Measurements from ENCODE around the gene DNAAF3.

DNAAF3 gene

DNA sequence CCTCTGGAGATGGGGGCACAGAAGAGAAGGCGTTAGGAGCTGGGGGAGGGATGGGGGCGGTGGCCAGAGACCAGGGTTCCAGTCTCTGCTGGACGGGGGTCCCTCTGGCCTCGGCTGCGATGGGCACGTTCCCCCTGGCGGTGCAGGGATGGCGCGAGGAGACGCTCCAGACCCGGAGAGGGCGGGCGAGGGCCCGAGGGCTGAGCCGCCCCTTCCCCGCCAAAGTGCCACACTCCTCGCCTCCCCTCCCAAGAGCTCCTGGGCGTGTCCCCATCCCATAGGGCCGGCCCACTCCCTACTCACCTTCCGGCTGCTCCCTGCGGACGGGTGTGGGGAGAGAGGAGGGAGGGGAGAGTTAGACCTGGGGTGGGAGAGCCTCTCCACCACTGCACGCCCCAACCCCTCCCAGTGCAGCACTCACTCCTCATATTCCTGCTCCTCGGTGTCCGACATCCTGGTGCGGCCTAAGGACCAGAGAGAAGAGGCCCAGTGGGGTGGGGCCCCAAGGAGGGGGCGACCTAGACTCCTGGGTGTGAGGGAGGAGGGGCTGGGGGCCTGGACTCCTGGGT lies 19.6 kb downstream of the DNAAF3 start (continued):
- no peak for TF ChIP-seq BCL11A (tag by site-specific recombination; IDR thresholded peaks at IDR 0.05; ENCODE audit: low read depth)
- no peak for TF ChIP-seq ZNF155 (tag by site-specific recombination; IDR thresholded peaks at IDR 0.05)
- no peak for TF ChIP-seq ZNF404 (tag by site-specific recombination; IDR thresholded peaks at IDR 0.05)
- TF ChIP-seq, protein P1, sequence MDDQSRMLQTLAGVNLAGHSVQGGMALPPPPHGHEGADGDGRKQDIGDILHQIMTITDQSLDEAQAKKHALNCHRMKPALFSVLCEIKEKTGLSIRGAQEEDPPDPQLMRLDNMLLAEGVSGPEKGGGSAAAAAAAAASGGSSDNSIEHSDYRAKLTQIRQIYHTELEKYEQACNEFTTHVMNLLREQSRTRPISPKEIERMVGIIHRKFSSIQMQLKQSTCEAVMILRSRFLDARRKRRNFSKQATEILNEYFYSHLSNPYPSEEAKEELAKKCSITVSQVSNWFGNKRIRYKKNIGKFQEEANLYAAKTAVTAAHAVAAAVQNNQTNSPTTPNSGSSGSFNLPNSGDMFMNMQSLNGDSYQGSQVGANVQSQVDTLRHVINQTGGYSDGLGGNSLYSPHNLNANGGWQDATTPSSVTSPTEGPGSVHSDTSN (CRISPR knock-in tag; IDR thresholded peaks at IDR 0.05): no peak
- TF ChIP-seq ZNF664 (tag by site-specific recombination; IDR thresholded peaks at IDR 0.05): no peak
- no peak for TF ChIP-seq ZNF626 (tag by site-specific recombination; IDR thresholded peaks at IDR 0.05)
- TF ChIP-seq ZNF132 (tag by site-specific recombination; IDR thresholded peaks at IDR 0.05; ENCODE audit: borderline replicate concordance): no peak
- no peak for TF ChIP-seq REPIN1 (tag by site-specific recombination; IDR thresholded peaks at IDR 0.05; ENCODE audit: low read depth)
- no peak for TF ChIP-seq ZNF133 (tag by site-specific recombination; IDR thresholded peaks at IDR 0.05)
- TF ChIP-seq IKZF3 (tag by site-specific recombination; IDR thresholded peaks at IDR 0.05): peak; percentile 86
- no peak for TF ChIP-seq ZNF391 (tag by site-specific recombination; IDR thresholded peaks at IDR 0.05; ENCODE audit: borderline replicate concordance, low read depth)
- TF ChIP-seq ZBTB17 (tag by site-specific recombination; IDR thresholded peaks at IDR 0.05): peak; percentile 63
- no peak for TF ChIP-seq ZNF280C (tag by site-specific recombination; IDR thresholded peaks at IDR 0.05)
- no peak for TF ChIP-seq ZNF837 (tag by site-specific recombination; IDR thresholded peaks at IDR 0.05)
- TF ChIP-seq ZBTB6 (tag by site-specific recombination; IDR thresholded peaks at IDR 0.05): no peak
- TF ChIP-seq ZNF169 (tag by site-specific recombination; IDR thresholded peaks at IDR 0.05): no peak
- TF ChIP-seq BCL11B (tag by site-specific recombination; IDR thresholded peaks at IDR 0.05; ENCODE audit: low read depth): no peak
- no peak for TF ChIP-seq ZNF202 (tag by site-specific recombination; IDR thresholded peaks at IDR 0.05; ENCODE audit: borderline replicate concordance)
- TF ChIP-seq INSM2 (tag by site-specific recombination; IDR thresholded peaks at IDR 0.05): no peak
- TF ChIP-seq ZNF140 (tag by site-specific recombination; IDR thresholded peaks at IDR 0.05): no peak
- TF ChIP-seq ZFP41 (tag by site-specific recombination; IDR thresholded peaks at IDR 0.05; ENCODE audit: borderline replicate concordance): no peak
- TF ChIP-seq, protein P2, sequence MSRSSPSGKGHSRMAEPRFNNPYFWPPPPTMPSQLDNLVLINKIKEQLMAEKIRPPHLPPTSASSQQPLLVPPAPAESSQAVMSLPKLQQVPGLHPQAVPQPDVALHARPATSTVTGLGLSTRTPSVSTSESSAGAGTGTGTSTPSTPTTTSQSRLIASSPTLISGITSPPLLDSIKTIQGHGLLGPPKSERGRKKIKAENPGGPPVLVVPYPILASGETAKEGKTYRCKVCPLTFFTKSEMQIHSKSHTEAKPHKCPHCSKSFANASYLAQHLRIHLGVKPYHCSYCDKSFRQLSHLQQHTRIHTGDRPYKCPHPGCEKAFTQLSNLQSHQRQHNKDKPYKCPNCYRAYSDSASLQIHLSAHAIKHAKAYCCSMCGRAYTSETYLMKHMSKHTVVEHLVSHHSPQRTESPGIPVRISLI (tag by site-specific recombination; IDR thresholded peaks at IDR 0.05): no peak
- TF ChIP-seq ZNF585B (tag by site-specific recombination; IDR thresholded peaks at IDR 0.05): no peak
- no peak for TF ChIP-seq ZNF792 (tag by site-specific recombination; IDR thresholded peaks at IDR 0.05)
- TF ChIP-seq KLF9 (tag by site-specific recombination; IDR thresholded peaks at IDR 0.05; ENCODE audit: low read depth): peak; percentile 84
- TF ChIP-seq AEBP2 (tag by site-specific recombination; IDR thresholded peaks at IDR 0.05; ENCODE audit: borderline replicate concordance): no peak
- no peak for TF ChIP-seq ZNF324 (tag by site-specific recombination; IDR thresholded peaks at IDR 0.05)
- TF ChIP-seq ZNF292 (tag by site-specific recombination; IDR thresholded peaks at IDR 0.05; ENCODE audit: borderline replicate concordance, low read depth): no peak
- TF ChIP-seq, protein P3, sequence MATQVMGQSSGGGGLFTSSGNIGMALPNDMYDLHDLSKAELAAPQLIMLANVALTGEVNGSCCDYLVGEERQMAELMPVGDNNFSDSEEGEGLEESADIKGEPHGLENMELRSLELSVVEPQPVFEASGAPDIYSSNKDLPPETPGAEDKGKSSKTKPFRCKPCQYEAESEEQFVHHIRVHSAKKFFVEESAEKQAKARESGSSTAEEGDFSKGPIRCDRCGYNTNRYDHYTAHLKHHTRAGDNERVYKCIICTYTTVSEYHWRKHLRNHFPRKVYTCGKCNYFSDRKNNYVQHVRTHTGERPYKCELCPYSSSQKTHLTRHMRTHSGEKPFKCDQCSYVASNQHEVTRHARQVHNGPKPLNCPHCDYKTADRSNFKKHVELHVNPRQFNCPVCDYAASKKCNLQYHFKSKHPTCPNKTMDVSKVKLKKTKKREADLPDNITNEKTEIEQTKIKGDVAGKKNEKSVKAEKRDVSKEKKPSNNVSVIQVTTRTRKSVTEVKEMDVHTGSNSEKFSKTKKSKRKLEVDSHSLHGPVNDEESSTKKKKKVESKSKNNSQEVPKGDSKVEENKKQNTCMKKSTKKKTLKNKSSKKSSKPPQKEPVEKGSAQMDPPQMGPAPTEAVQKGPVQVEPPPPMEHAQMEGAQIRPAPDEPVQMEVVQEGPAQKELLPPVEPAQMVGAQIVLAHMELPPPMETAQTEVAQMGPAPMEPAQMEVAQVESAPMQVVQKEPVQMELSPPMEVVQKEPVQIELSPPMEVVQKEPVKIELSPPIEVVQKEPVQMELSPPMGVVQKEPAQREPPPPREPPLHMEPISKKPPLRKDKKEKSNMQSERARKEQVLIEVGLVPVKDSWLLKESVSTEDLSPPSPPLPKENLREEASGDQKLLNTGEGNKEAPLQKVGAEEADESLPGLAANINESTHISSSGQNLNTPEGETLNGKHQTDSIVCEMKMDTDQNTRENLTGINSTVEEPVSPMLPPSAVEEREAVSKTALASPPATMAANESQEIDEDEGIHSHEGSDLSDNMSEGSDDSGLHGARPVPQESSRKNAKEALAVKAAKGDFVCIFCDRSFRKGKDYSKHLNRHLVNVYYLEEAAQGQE (tag by site-specific recombination; IDR thresholded peaks at IDR 0.05): no peak

Measured in HEK293 (cell line).